Nephron (organoid): Measurements from ENCODE around the gene GLYR1.
A peak's percentile ranks its signal among the peaks of the same experiment; 100 is the strongest.

Experiments
- H3K27ac Mint-ChIP-seq, 3 experiments: 2 replicates each; pipeline ENCODE4 v1.8.0; 2020; ENCODE audit warnings: mixed read lengths in 3 of 3, mild to moderate bottlenecking in 2 of 3, moderate library complexity in 1 of 3
- H3K27me3 Mint-ChIP-seq: 2 replicates; pipeline ENCODE4 v1.8.0; 2021; ENCODE audit warnings: low read depth, mild to moderate bottlenecking, moderate library complexity, mixed read lengths
- H3K36me3 Mint-ChIP-seq: 2 replicates; pipeline ENCODE4 v1.8.0; 2020; ENCODE audit warnings: low read depth, mixed read lengths
- H3K4me1 Mint-ChIP-seq: 2 replicates; pipeline ENCODE4 v1.8.0; 2020; ENCODE audit warnings: mixed read lengths
- H3K4me3 Mint-ChIP-seq, 3 experiments: 2 replicates each; pipeline ENCODE4 v1.8.0; 2020; ENCODE audit warnings: mild to moderate bottlenecking in 3 of 3, mixed read lengths in 3 of 3, moderate library complexity in 2 of 3
- H3K9me3 Mint-ChIP-seq: 2 replicates; pipeline ENCODE4 v1.8.0; 2020; ENCODE audit warnings: mixed read lengths
- TF ChIP-seq, protein P1 (sequence below), 3 experiments: fragments of 200-600 bp; sonication (generic); IDR thresholded peaks; one replicate each; pipeline ENCODE4 v1.5.0; 2021; ENCODE audit warnings: antibody characterized with exemption in 3 of 3; ENCODE audit not compliant: unreplicated experiment in 3 of 3

Gene GLYR1

GRCh38 chr16:4892361-4893102, 45.4 kb upstream of the GLYR1 start:
- Mint-ChIP-seq H3K27ac (peak overlapping the region; percentile 51 to 87 (median 79)), H3K4me3 (peak overlapping the region in 2 of 3 experiments; percentile 36 to 42), H3K36me3 (peaks cover 10% of the 10 kb centered on the region), H3K27me3 (peaks cover 5% of the 10 kb centered on the region), H3K4me1 (peaks cover 12% of the 10 kb centered on the region), H3K9me3 (no peaks in the 10 kb centered on the region)
- TF ChIP-seq, protein P1, sequence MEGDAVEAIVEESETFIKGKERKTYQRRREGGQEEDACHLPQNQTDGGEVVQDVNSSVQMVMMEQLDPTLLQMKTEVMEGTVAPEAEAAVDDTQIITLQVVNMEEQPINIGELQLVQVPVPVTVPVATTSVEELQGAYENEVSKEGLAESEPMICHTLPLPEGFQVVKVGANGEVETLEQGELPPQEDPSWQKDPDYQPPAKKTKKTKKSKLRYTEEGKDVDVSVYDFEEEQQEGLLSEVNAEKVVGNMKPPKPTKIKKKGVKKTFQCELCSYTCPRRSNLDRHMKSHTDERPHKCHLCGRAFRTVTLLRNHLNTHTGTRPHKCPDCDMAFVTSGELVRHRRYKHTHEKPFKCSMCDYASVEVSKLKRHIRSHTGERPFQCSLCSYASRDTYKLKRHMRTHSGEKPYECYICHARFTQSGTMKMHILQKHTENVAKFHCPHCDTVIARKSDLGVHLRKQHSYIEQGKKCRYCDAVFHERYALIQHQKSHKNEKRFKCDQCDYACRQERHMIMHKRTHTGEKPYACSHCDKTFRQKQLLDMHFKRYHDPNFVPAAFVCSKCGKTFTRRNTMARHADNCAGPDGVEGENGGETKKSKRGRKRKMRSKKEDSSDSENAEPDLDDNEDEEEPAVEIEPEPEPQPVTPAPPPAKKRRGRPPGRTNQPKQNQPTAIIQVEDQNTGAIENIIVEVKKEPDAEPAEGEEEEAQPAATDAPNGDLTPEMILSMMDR (IDR thresholded peaks at IDR 0.05; ENCODE audit: unreplicated experiment in 3 of 3): no peak

DNA sequence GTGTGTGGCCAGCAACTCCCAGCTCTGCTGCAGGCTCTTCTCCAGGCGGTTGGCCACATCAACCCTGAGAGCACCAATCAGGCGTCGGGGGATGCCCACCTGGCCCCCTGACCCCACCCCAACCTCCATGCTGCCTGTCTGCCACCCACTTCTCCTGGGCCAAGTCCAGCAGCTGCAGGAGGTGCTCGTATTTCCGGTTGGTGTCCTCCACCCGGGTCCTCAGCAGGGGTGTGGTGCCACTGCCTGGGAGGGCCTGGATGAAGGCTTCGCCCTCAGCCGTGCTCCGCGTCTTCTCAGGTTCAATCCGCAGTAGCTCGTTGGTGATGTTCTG, 44.8 kb upstream of the GLYR1 start:
- Mint-ChIP-seq H3K27ac (no peak overlapping the region), H3K27me3 (peaks cover 5% of the 10 kb centered on the region), H3K4me3 (no peak overlapping the region), H3K4me1 (peaks cover 12% of the 10 kb centered on the region), H3K9me3 (no peaks in the 10 kb centered on the region), H3K36me3 (peaks cover 15% of the 10 kb centered on the region)
- TF ChIP-seq, protein P1 (IDR thresholded peaks at IDR 0.05; ENCODE audit: unreplicated experiment in 3 of 3): no peak

GRCh38 chr16:4891097-4891885, 44.2 kb upstream of the GLYR1 start:
- Mint-ChIP-seq H3K27me3 (peaks cover 5% of the 10 kb centered on the region), H3K36me3 (peaks cover 19% of the 10 kb centered on the region), H3K9me3 (no peaks in the 10 kb centered on the region), H3K27ac (no peak overlapping the region), H3K4me1 (peaks cover 12% of the 10 kb centered on the region), H3K4me3 (no peak overlapping the region)
- TF ChIP-seq, protein P1 (IDR thresholded peaks at IDR 0.05; ENCODE audit: unreplicated experiment in 3 of 3): no peak

DNA sequence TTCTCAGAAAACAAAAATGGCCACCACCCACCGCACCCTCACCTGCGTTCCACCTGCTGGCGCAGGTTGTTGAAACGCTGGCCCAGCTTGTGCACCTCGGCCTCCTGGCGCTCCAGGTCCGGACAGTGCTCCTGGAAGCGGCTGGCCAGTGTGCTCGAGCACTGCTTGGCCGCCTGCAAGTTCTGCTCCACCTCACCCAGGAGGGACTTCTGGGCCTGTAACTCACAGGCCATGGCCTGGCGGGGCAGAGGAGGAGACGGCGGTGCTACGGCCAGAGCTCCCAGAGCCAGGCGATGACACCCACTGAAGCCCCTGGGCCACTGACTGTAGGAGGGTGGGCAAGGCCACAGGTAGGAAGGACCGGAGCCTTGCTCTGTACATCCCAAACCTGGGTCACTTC, 43.6 kb upstream of the GLYR1 start:
- TF ChIP-seq, protein P1 (IDR thresholded peaks at IDR 0.05; ENCODE audit: unreplicated experiment in 3 of 3): no peak
- Mint-ChIP-seq H3K4me3 (no peak overlapping the region), H3K4me1 (peaks cover 12% of the 10 kb centered on the region), H3K36me3 (peaks cover 25% of the 10 kb centered on the region), H3K27ac (no peak overlapping the region), H3K9me3 (no peaks in the 10 kb centered on the region), H3K27me3 (peaks cover 5% of the 10 kb centered on the region)

DNA sequence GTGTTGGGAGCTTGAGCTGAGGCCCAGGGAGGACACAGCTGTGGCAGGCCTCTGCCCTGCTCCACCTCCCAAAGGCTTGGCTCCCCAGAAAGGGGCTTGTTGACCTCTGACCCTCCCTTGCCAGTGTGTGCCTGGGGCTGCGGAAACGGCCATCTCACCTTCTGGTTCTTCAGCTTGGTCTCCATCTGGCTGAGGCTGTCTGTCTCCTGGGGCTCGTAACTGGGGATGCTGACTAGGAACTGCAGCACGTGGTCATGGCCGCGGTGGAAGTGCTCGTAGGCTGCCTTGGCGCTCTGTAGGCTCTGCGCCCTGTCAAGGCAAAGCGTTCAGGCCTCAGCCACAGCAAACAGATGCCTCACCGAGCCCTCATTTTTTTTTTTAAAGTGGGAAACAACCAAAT, 42.9 kb upstream of the GLYR1 start:
- Mint-ChIP-seq H3K4me1 (peaks cover 12% of the 10 kb centered on the region), H3K27me3 (peaks cover 5% of the 10 kb centered on the region), H3K36me3 (peaks cover 31% of the 10 kb centered on the region), H3K4me3 (no peak overlapping the region), H3K9me3 (no peaks in the 10 kb centered on the region), H3K27ac (no peak overlapping the region)
- TF ChIP-seq, protein P1 (IDR thresholded peaks at IDR 0.05; ENCODE audit: unreplicated experiment in 3 of 3): no peak
